Activated CD8-positive, alpha-beta memory T cell treated with anti-CD3 and anti-CD28 coated beads, Interleukin-2, amount 50 U/mL, for 48 hours (primary cell): ENCODE data around the gene SAA4.
"Not testable (repeated sequence)": the region's sequence is repeated elsewhere in the genome, so short reads cannot be mapped to it uniquely, and the experiment has no call there.

ENCODE experiments used
- DNase-seq: peaks from one replicate; pipeline ENCODE4 v3.0.0-alpha.2; 2020

SAA4 gene, protein sequence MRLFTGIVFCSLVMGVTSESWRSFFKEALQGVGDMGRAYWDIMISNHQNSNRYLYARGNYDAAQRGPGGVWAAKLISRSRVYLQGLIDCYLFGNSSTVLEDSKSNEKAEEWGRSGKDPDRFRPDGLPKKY

DNA sequence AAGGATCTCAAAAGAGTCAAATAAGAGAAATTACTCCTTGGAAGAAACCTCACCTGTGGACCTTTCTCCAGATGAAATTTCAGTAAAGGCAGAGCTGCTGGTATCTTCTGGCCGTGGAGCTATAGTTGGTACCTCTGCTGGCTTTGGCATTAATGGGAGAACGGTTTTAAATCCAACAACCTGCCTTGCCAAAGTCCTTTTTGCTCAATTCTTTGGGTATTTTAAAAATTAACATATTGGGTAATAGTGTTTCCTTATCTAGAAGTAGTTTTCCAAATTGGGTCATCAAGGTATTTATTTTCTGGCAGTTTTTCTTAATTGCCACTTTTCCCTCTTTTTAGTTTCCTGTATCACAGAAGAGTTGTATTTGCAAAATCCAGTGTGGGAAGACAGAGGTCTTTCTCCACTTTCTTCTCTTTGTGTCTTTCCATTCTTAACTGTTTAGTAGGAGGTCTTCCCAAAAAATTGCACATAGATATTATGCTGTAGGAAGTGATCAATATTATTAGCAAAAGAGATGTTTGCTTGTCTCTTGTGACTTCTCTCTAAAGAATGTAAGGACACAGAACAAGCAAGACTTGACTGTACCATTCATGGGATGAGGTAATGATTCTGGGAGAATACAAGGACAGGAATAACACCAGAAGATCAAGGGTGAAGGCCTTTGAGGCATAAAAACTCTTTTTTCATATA lies at the start of gene SAA4:
Gene SAA4 (minus strand): TSS at position 139 of the 693 bp plus-strand sequence. CDS start 876 bp downstream, outside the sequence.
- no peak for DNase-seq

DNA sequence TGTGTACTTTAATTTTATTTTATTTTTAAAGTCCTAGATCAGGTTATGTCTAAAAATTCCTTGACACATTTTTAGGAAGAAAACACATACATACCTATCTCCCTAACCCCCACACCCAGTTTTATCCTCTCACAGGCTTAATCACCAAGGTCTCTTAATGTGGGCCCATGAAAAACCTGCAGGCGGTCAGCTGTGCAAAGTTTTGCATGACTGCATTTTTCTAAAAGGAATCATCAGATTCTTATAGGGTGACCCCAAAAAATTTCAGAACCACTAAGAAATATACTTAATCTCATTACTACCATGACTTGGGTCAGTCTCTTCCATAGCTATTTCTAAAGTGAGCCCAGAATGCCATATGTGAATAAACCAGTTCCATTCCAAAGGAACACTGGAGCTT lies 49.2 kb upstream of the SAA4 start:
- DNase-seq = no peak

DNA sequence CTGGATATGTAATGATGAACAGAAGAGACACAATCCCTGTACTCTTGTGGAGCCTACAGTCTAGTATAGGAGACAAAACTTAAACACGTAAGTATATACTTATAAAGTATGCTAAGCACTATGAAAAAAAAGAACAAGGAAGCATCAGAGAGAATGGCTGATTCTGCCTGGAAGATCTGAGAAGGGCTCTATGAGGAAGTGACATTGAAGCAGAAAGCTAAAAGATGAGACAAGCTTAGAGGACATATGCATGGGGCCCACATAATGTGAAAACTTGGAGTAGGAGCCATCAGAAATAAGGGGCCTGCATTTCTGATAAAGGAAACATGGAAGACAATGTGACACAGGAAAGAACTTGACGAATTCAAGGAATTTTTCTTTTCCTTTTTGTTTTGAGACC lies 46.0 kb upstream of the SAA4 start:
- no peak for DNase-seq

DNA sequence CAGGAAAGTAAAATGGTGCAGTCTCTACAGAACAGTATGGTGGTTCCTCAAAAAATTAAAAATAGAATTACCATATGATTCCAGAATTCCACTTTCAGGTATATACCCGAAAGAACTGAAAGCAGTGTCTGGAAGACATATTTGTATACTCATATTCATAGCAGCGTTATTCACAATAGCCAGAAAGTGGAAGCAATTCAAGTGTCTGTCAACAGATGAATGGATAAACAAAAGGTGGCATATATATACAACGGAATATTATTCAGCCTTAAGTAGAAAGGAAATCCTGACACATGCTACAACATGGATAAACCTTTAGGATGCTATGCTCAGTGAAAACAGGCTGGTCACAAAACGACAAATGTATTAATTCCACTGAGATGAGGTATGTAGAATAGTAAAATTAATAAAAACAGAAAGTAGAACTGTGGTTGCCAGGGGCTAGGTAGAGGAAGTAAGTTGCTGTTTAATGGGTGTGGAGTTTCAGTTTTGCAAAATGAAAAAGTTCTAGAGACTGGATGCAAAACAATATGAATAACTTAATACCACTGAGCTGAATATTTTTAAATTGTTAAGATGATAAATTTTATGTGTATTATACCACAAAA lies 43.9 kb upstream of the SAA4 start:
- DNase-seq = no peak

DNA sequence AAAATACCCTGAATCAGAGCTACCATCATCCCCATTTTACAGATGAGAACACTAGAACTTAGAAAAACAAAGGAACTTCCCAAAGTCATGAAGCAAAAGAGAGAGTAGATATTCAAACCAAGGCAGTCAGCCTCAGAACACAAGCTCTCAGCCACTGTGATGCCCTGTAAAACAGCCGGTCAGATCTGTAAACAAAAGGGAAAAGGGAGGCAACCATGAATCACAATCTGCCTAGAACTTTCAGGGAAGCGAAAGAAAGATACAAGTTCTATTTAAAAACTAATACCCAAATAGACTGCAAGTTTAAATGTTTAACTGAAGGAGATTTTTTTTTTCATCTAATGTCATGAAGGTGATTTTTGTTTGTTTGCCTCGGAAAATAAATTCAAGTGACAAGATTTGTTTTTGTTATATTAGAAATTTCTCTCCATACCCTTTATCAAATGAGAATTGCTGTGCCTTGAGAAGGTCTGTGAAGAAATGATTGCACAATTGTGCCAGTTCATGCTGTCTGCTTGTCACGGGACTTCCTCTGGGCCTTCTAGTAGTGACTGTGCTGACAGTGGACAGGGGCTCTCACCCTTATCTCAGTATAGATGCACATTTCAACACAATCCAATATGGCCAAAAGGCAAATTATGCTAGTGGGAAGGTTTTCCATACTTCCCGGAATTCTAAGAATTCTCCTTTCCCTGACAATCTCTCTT lies 41.1 kb upstream of the SAA4 start:
- no peak for DNase-seq

DNA sequence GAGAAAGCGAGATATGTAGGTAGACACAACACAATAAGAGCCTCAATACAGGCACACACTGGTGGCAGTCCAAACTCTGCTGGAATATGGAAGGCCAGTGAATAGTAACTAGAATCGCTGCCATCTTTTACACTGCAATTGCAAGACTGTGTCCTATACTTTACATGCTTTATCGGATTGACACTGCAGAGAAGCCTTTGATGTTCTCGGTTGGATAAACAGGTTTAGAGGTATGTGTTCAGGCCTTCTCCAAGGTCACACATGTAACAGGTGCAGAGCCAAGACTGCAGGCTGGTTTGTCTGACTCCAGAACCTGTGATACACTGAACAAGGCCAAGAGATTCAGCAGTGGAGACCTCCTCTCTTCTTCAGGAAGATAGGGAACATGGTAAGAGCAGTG lies 34.6 kb upstream of the SAA4 start:
- no peak for DNase-seq

DNA sequence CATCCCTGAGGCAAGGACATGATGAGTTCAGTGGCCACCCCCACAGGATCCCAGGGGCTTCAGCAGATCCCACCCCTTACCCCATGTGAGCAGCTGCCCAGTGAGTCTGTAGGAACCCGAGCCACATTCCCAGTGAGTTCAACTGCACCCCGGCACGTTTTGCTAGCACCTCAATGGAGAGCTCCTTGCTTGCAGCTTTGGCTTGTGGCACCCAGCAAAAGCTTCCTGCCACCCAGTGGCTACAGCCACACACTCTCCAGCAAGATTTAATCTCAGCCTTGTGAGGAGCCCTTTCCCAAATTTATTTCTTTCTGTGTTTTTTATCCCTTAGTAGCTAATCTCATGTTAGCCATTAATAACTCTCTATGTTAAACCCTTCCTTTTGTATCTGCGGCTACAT lies 33.5 kb upstream of the SAA4 start:
- DNase-seq = no peak

DNA sequence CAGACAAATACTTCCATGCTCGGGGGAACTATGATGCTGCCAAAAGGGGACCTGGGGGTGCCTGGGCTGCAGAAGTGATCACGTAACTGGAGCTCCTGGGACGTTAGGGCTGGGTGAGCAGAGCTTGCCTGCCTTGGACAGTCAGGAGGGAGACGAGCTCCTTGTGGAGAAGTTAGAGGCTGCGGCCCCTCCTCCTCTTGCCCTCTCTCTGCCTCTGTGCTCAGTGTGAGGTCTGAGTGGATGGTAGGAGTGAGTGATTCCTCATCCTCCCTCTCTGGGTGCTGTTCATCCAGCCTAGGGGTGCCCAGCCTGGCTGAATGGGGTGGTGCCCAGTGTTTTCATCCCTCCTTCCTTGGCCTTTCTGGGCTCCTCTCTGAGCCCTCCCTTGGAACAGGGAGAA lies 32.6 kb upstream of the SAA4 start:
- not testable (repeated sequence) for DNase-seq

DNA sequence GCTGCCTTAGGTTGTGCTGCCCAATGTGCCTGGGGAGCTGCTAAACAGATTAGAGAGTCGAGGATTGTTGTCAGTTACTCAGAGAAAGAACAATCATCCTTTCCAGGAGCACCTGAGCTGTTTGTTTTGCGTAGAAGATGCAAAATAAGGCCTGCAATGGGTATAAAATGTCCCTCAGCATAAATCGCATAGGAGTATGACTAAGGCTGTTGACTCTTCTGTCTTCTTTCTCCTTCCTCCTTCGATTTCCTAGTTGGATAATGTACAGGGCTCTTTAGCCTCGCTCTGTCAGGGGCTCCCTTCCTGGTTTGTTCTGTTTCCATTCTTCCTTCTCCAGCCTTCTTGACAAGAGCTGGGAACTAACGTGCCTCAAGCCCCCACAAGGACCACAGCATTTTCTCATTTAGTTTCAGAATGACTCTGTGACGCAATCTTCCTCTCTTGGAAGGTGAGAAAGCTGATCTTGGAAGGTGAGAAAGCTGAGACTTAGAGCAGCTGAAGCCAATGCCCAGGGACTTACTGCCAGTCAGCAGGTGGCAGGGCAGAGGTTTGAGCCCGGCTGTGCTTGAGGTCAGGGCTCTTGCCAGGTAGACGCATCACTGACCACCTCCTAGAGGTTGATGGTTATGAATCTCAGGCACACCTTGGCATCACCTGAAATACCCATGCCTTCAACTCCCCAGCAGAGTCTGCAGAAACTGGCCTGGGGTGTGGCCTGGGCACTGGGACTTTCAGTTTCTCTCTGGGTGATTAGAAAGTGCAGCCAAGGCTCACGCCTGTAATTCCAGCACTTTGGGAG lies 30.9 kb upstream of the SAA4 start:
- DNase-seq = not testable (repeated sequence)

DNA sequence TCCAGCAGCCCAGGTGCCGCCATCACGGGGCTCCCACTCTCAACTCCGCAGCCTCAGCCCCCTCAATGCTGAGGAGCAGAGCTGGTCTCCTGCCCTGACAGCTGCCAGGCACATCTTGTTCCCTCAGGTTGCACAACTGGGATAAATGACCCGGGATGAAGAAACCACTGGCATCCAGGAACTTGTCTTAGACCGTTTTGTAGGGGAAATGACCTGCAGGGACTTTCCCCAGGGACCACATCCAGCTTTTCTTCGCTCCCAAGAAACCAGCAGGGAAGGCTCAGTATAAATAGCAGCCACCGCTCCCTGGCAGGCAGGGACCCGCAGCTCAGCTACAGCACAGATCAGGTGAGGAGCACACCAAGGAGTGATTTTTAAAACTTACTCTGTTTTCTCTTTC lies 29.3 kb upstream of the SAA4 start, which contains the start of gene SAA1:
Gene SAA1 (plus strand): TSS at position 316 of the 400 bp plus-strand sequence. CDS start 624 bp downstream, outside the sequence.
- DNase-seq = no peak

DNA sequence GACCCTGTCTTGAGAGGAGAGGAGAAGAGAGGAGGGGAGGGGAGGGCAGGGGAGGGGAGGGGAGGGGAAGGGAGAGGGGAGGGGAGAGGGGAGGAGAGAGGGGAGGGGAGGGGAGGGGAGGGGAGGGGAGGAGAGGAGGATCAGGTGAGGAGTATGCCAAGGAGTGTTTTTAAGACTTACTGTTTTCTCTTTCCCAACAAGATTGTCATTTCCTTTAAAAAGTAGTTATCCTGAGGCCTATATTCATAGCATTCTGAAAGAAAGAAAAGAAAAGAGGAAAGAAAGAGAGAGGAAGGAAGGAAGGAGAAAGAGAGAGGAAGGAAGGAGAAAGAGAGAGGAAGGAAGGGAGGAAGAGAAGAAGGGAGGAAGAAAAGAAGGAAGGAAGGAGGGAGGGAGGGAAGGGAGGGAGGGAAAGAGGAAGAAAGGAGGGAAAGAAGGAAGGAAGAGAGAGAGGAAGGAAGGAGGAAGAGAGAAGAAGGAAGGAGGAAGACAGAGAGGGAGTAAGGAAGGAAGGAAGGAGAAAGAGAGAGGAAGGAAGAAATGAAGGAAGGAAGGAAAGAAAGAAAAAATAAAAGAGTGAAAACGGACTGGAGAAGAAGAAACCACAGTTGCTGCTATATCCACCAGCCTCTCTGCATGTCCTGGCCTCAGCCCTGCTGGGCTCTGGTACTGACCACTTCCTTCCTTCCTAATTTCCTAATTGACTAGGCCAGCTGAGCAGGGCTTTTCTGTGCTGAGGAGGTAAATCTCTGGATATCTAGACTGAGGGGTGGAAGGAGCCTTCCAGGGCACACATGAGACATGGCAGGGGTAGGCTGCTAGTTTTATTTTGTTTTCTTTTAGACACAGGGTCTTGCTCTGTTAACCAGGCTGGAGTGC lies 28.3 kb upstream of the SAA4 start:
- DNase-seq = no peak

DNA sequence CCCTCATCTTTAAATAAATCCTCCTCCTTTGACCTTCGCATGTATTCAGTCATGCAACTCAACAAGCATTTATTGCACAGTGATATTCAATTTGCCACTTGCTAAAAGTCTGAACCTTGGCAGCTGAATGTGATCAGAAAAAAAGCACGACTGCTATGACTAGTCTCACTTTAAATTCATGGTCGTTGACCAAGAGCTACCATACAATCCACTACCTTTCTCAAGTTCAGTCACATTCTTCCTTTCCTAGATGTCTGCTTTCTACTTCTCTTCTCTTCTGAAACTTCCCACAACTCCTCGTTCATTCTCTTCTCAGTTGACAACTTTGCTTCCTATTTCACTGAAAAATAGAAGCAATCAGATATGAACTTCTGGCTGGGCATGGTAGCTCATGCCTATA lies 27.4 kb upstream of the SAA4 start:
- no peak for DNase-seq

DNA sequence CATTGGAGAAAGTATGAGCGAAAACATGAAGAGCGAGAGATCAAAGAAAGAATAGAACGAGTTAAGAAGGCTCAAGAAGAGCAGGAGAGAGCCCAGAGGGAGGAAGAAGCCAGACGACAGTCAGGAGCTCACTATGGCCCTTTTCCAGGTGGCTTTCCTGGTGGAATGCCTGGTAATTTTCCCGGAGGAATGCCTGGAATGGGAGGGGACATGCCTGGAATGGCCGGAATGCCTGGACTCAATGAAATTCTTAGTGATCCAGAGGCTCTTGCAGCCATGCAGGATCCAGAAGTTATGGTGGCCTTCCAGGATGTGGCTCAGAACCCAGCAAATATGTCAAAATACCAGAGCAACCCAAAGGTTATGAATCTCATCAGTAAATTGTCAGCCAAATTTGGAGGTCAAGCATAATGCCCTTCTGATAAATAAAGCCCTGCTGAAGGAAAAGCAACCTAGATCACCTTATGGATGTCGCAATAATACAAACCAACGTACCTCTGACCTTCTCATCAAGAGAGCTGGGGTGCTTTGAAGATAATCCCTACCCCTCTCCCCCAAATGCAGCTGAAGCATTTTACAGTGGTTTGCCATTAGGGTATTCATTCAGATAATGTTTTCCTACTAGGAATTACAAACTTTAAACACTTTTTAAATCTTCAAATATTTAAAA lies 26.2 kb upstream of the SAA4 start:
- not testable (repeated sequence) for DNase-seq

DNA sequence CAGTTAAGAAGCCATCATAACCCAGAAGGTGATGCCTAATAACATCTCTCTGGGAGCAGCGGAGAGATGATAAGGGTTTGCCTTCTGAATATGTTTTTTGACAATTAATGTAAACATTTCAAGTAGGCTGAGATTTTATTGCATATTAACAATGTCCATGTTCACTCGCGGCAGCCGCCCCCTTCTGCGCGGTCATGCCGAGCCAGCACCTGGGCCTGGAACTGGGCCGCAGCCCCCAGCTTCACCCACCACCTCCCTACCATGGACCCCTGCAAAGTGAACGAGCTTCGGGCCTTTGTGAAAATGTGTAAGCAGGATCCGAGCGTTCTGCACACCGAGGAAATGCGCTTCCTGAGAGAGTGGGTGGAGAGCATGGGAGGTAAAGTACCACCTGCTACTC lies 25.1 kb upstream of the SAA4 start:
- DNase-seq = no peak

DNA sequence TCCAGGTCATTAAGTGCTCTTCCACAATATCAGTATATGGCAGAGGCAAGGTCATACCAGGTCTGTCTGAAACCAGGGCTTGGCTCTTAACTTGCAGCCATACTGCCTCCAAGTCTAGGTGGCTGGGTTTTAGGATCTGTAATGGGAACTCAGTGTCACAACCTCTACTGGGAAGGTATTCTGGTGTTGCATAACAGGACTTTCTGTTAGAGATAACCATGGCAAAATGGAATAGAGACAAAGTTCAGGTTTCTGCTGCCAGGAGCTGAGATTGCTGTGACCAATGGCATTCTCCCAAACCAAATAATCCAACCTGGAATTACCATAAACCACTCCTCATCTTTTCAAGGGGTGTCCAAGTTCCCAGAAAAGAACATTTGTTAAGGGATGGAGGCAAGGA lies 22.7 kb upstream of the SAA4 start:
- DNase-seq = no peak

DNA sequence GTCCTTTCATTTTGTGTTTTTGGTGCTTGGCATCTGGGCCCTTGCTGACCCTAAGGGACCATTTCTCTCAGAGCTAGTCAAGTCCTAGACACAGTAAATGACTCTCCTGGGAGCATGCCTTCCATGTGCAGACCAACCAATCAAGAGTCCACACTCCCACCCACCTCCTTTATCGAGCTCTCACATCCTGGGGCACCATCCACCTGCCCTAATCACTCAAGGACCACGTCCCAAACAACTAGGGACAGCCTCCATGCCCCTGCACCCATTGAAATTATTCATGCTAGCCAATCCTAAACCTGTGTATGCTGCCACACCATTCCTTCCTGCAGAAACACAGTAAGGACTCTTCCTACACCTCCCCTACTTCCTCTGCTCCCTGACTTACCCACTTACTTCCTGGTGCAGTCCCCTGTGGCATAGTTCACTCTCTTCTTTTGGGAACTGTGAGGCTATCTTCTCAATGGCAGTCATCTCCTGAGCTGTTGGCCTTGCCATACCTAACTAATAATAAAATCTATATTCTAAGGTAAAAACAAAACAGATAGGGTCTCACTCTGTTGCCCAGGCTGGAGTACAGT lies 18.3 kb upstream of the SAA4 start:
- DNase-seq = no peak

DNA sequence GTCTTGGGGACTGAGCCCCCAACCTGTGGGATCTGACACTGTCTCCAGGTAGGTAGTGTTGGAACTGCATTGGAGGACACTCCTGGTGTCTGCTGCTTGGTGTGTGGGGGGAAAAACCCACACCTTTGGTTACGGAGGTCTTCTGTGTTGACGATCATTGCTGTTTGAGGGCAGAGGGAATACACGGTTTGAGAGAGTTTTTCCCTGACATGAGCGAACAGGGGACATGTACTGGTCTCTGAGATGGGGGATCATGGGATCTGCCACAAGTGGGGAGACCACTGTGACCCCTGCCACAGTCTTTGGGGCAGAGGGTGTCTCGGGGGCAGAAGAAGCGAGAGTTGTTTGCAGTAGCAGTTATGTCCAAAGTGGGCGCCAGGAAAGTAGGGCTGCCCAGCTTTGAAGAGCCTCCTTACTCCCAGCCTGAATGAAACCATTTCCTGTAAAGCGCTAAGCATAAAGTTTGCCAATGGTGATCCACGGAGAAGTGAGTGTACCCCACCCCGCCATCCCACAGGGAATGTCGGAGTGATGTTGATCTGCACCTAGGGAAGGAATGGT lies 17.3 kb upstream of the SAA4 start:
- DNase-seq = no peak

DNA sequence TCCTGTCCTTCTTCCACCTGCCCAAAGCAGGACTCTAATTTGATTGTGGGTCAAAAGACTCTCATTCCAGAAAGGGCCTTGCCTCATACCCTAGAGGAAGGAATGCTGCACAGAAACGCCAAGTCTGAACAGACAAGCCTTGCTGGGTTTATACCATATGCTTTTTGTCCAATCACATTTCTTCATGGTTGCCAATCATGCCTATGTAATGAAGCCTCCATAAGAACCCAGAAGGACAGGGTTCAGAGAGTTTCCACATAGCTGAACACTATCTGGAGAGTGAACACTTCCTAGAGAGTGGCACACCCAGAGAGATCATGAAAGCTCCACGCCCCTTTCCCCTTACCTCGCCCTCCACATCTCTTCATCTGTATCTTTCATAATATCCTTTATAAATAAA lies 16.6 kb upstream of the SAA4 start:
- no peak for DNase-seq

DNA sequence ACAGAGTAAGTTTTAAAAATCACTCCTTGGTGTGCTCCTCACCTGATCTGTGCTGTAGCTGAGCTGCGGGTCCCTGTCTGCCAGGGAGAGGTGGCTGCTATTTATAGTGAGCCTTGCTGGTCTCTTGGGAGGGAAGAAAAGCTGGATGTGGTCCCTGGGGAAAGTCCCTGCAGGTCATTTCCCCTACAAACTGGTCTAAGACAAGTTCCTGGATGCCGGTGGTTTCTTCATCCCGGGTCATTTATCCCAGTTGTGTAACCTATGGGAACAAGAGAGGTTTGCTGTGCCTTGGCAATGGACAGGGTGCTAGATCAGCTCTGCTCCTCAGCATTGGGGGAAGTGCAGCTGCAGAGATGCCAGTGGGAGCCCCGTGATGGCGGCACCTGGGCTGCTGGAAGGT lies 12.0 kb upstream of the SAA4 start, which contains the start of gene SAA2:
Gene SAA2 (minus strand): TSS at position 108 of the 400 bp plus-strand sequence. CDS start 657 bp downstream, outside the sequence.
- DNase-seq = no peak

DNA sequence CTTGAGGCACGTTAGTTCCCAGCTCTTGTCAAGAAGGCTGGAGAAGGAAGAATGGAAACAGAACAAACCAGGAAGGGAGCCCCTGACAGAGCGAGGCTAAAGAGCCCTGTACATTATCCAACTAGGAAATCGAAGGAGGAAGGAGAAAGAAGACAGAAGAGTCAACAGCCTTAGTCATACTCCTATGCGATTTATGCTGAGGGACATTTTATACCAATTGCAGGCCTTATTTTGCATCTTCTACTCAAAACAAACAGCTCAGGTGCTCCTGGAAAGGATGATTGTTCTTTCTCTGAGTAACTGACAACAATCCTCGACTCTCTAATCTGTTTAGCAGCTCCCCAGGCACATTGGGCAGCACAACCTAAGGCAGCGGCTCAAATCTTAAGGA lies 10.6 kb upstream of the SAA4 start:
- DNase-seq = not testable (repeated sequence)
